HG02973 (cell line): ENCODE measurements around the gene INPP4B.
"Not testable (repeated sequence)": the region's sequence is repeated elsewhere in the genome, so short reads cannot be mapped to it uniquely, and the experiment has no call there.

Experiments
- ATAC-seq: cut with Tn5 transposase; IDR thresholded peaks from one replicate; pipeline ENCODE4 v1.9.1; 2021; ENCODE audit warnings: moderate library complexity; ENCODE audit not compliant: unreplicated experiment

The INPP4B gene

DNA sequence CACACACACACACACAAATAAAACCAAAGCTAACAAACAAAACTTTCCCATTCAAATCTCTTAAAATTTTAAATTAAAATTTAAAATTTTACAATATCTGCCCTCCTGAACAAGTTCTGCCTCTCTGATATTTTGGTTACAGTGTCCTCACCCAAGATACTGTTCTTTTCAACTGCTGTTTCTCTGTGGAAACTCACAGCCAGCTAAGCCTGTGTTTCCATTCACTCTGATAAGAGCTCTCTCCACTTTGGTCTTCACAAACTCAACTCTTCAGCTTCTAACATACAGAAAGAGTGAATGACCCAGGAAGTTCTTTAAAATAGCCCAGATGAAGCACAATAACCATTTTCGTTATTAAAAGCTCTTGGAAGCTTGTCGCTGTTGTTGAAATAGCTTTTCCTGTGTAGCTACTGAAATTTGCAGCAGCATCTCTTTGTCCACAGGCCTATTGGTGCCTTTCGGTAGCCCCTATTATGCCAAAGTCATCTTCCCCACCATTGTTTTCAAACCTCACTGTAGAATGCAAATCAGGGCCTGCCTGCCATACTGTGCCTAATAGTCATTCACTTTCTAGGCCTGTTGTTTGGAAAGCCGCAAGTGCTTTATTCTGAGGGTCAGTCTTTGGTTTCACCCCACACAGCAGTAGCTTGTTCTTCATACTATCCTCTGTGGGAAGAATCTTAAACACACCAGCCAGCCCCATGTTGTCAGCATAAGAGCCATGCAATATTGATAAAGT is 19.4 kb downstream of the INPP4B start:
- no peak for ATAC-seq

DNA sequence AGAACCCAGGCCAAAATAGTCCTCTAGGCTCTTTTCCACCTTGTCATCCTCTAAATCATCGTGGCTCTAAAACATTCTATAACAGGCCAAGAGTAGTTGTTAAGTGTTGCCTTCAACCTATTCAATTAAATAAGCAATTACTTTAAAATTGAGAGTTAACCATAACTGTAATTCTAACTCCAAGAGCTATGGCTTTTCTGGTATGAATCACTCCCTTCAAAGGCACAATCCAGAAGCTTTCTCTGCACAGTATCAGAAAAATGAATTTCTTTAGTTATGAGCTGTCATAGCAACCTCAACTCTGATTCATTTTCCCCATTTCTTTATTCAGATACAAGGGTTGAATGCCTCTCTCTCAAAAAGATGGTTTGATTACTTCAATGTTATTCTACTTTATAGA is 21.7 kb downstream of the INPP4B start:
- ATAC-seq, result no peak

DNA sequence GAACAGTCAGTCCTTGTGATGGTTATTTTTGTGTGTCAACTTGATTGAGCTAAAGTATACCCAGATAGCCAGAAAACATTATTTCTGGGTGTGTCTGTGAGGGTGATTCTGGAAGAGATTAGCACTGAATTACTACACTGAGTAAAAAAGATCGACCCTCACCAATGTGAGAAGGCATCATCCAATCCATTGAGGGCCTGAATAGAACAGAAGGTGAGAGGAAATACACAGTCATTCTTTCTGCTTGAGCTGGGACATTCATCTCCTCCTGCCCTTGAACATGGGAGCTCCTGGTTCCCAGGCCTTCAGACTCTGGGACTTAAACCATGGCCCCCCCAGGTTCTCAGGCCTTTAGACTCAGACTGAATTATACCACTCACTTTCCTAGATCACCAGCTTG is 22.3 kb downstream of the INPP4B start:
- ATAC-seq, result no peak

DNA sequence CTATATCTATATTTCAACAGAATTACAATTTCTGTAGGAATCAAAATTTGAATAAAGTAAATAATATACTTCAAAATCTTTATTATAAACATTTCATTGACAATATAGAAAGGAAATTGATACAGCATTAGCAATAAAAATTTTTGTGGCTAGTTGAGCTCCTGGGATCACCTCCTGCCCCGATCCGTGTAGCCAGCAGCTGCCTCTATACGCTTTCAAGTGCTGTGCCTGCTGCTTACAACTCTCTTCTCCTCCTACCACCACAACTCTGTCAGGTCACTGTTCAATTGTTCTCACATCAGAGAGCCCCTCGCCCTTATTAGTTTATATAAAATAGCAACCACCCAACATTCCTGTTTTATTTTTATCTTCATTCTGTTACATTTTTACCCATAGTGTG is 27.6 kb downstream of the INPP4B start:
- ATAC-seq, result no peak

DNA sequence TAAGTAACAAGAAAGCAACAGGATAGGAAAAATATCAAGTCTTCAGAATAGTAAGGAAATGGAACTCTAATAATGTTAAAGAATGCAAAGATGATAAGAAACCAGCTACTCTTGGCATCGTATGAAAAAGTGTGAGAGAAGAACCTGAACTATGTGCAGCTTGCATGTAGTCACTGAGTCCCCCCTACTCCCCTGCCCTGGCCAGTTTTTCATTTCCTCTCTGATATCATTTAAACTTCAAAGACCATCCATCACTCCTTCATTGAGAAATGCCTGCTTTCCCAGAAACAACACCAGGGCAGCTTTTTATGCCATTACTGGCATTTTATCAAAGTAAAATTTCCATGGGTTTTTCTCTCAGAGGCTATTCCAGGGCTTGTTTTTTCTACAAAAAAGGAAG is 28.1 kb downstream of the INPP4B start:
- no peak for ATAC-seq

DNA sequence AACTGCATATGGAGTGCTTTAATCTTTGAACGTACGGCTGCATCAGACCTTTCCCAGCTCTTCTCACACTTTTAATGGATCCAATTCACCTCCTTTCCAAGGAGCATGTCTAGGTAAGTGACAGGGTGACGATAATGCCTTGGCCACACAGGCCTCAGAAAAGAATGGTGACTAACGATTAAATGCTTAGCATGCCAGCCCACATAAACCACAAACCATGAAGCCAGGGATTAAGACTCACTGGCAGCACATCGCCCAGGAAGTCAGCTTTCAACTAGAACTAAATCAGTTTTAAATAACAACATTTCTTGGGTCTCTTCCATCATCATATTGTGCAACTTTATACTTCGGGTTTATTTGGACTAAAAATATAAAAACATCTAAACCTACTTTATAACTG is 28.7 kb downstream of the INPP4B start:
- no peak for ATAC-seq

DNA sequence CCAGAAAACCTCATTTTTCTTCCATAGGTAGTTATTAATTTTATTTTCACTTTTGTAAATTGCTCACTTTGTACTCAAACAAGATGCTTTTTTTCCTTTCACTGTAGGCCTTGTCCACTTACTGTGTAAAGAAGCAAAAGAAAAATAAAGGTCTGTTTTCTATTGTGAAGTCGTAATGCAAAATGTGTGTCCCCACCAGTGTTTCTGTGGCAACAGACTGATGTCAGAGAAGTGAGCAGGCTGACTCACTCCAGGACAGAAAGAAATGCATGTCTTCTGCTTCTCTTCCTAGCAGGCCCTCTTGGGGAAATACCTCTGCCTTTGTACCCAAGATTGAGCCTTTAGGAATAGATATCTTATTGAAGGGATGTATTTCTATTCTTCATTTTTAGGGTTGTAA is 30.3 kb downstream of the INPP4B start:
- ATAC-seq, result no peak

DNA sequence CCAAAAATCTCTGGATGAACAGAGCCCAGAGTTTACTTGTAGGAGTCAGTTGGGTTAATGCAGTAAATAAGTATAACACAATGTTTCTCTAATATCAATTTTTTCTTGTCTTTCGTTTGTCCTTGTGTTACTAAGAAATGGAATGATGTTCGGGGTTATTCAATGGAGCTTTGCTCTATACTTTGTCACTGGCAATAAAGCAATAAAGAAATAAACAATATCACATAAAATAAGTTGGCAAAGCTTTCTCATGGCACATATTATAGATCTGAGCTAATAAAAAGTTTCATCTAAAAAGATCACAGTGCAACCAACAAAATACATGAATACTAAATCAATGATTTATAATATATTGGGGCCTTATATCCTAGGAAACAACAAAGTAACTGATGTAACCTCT is 32.7 kb downstream of the INPP4B start:
- ATAC-seq, result no peak

DNA sequence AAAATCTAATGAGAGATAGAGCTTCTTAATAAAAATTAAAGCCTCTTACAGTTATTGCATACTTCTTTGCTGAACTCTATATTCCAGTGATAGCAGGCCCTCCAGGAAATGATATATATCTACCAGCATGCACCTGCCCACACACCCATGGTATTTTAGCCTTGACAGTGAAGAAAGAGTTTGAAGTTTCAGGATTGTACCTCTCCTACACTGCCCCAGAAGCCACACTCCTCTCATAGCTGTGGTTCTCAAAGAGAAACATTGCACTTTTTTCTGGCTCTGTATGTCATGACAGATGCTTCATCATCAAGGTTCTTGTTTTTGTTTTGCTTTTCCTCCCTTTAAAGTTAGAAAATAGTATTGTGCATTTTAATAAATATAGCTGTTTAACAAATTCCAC is 34.0 kb downstream of the INPP4B start:
- ATAC-seq, result no peak

DNA sequence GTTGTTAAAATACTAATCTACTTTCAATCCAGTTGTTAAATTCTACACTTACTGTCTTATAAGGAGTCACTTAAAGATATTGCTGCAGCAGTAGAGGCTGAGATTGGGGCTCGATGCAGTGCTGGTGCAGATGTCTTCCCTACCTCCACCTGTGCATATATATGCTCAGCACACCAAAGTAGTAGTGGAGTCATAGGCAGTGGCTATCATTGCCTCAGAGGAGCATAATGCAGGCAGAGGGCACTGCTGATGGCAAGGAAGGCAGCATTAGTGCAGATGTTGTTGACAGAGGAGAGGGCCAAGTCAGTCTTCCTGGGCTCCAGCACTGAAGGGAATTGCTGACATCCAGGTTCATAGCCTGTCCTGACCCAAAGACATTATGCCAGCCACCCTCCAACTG is 35.1 kb downstream of the INPP4B start:
- no peak for ATAC-seq

DNA sequence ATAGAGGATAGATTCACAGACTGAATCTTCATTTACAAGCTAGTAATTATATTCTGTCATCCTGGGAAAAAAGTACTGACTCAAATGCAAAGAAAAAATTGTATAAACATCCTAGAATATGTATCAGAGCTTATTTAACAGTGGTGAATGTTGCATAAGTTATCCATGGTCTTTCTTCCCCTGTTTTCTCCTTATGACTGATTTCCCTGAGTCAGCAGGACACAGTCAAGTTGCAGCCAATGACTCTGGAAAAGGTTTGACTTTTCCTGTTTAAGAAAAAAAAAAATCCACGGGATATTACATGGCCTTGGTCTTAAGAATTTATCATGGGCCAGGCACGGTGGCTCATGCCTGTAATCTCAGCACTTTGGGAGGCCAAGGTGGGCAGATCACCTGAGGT is 36.5 kb downstream of the INPP4B start:
- no peak for ATAC-seq

DNA sequence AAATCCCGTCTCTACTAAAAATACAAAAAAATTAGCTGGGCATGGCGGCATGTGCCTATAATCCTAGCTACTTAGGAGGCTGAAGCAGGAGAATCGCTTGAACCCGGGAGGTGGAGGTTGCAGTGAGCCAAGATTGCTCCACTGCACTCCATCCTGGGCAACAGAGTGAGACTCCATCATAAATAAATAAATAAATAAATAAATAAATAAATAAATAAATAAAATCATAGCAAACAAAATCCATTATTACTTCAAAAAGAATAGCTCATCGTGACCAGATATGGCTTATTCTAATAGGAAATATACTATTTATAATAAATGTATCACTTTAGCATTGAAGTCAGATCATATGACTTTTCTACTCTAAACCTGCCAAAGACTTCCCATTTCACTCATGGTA is 42.2 kb downstream of the INPP4B start:
- ATAC-seq, result not testable (repeated sequence)

DNA sequence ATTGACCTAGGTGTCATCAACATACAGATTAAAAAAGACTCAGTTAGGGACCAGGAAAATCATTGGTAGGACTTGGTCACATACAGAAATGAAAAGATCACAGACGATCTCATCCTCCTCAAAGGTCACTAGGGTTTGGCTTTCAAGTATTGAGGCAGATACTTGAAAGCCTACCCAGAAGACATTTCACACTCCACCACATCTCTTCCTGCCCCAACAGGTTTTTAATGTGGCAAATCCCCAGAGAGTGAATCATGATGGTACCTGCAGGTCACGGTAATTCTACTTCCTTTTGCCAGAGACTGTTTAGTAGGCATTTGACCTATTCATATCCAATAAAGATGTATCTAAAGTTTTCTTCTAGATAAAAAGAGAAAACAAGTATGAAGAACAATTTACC is 44.1 kb downstream of the INPP4B start:
- no peak for ATAC-seq

DNA sequence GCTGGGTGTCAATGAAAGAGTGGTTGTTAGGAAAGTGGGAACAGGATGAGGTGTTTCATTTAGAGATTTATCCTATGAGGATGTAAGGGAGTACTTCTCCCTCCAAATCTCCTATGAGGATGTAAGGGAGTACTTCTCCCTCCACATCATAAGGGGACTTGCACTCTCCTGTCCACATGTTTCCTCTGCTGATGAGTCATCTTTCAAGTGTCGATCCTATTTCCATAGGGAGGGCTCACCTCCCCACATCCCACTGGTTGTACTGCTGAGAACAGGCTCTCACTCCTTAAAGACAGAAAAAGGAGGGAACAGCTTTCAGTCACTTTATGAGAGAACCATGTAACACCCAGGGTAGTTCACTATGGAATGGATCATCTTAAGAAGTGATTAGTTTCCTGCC is 65.0 kb downstream of the INPP4B start:
- no peak for ATAC-seq

DNA sequence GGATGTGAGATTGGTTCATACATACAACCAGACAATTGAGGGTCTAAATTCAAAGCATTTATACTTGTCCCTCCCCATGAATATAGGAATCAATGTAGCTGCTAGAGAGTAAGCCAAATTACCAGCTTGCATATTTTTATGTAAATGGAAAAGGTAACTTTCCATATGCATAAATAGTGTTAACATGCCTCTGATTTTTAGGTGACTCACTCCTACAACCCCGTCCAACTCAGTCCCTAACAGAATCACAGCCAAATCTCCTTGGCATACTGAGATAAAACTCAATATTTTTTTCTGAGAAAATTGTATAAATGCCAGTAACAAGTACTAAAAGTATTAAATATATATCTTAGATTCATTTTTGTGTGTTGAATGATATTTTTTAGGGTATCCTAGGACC is 67.2 kb downstream of the INPP4B start:
- no peak for ATAC-seq

DNA sequence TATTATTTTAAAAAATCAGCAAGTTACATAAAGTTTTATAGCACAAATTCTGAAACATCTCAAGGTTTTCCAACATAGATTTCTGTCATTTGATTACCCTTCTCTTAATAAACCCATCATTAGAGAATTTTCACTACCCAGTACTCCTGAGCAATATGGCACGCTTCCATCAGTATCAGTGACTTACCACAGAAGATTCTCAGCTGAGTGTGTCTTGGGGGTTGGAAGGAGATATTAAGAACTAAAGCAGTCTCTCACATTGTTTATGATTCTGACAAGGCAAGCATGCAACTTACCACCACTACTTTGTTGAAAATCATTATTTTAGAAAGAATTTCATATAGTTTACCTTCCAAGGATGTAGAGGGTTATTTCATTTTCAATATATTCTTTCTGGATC is 67.7 kb downstream of the INPP4B start:
- ATAC-seq, result no peak

DNA sequence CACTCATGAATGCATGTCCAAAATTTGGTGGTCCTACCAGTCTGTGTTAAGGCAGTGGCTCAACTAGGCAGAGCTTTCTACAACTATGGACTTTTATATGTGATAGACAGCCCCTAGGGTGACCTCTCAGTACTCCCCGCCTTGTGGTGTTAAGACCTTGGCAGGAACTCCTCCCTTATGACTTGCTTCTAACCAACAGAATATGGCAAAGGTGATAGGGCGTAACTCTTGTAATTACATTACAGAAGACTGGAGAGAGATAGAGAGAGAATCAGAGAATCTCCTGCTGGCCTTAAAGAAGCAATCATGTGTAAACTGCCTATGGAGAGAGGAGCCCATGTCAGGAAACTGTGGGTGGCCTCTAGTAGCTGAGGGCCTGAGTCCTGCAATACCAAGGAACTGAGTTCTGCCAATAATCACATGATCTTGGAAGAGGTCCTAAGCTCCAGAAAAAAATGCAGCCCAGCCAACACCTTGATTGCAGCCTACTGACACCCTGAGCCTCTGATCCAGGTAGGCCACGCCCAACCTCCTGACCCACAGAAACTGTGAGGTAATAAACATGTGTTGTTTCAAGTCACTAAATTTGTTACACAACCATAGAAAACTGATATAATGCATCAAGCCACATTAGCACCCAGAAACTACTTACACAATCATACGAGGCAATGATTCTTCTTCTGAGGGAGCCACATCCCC is 68.9 kb downstream of the INPP4B start:
- no peak for ATAC-seq

DNA sequence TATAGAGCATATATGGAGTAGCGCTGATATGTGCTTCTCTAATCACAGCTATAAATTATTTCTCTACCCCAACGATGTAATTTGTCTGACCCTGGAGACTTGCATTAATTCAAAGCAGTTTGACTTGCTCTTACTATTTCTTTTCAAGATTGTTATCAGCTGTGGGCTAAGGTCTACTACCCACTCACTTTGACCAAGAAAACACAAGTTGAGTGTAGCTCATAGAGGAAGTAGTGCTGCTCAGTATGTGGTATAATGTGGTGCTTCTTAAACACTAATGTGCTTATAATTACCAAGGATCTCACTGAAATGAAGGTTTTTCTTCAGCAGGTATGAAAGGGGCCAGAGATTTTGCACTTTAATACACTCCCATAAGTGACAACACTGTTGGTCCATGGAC is 70.1 kb downstream of the INPP4B start:
- no peak for ATAC-seq

DNA sequence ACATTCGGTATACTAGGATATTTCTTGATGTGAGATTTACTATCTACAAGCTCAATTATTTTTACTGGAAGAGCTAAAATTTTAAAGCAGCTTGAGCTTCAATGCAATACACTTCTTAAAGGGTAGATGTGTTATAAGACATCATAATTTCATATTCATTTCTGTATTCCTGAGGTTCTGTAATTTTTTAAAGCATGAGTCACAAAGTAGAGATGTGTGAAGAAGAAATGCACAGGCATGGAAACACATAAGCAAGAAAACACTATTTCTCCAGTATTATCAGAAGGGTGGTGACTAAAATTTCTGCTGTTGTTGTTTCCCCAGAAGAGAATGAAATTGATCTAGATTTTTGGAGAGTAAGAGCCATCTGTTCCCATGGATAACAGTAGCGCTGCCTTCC is 72.6 kb downstream of the INPP4B start:
- ATAC-seq, result no peak

DNA sequence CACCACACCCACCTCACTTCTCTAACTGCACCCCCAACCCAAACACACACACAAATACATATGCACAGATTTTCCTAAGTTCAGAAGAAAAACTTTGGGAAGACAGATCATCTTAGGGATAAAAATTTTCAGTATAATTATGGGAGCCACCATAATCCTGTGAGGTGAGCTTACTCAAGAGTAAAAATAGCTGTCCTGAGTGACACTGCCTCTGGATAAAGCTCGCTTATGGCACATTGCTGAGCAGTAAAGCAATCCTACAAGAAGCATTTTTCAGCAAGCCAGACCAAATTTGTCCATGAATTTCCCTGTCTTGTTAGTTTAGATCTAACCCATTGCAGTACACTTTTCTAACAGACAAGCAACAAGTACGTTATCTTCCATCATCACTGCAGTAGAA is 83.8 kb downstream of the INPP4B start:
- ATAC-seq, result no peak

DNA sequence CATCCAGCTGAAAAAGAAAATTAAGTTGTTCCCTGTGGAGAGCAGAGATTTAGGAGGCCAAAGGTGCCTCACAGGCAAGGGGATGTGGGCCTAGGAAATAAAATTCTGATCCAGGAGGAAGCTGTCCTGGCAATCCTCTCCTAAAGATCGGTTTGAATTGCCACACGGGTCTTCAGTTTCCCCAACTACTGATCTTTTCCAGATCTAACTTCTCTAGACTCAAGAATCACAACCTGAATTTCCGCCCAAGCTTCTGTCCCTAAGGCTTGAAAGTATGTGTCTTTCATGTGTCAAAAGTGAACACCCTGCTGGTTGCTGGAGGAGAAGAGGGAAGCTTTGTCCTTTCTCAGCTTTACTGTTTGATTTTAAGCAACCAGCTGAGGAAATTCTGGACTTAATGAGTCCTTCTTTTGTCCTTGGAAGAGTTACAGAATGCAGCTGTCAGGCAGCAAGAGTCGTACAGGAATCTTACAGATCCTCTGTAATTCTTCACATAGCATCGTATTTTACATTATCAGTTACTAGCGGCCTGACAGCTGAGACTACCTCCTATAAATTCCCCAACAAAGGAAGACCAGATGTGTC is 93.8 kb downstream of the INPP4B start:
- no peak for ATAC-seq

DNA sequence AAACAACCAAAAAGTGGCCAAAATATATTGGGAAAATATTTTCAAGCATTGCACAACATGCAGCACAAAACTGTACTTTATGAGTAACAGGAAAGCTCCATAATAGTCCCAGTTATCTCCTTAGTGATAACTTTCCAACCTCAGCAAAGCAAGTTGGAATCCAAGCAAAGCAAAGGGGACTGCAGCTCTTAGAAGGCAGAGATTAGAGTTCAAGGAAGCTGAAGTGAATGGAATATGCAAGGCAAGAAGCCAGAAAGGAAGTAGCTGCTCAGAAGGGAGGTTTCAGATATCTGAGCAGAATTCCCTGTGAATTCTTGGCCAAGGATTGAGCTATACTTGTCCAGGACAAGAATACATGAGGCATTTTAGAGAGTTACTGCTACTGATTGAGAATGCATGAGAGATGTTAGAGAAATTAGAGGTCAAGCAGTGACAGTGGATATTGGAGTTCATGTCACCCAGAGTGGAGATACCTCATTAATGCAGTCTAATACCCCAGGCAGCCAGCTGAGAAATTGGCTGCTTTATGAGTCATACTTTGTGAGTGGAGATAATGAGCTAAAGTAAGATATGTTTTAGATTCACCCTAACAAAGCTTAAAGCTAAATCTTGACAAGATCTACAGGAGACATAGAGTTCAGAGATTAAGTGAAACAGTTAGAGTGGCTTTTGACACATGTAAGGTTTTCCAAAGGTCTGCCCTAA is 102.8 kb downstream of the INPP4B start:
- no peak for ATAC-seq
